H1 (cell line): ENCODE results near the gene VPS9D1. TPM values are rescaled to one million over a fixed set of nuclear protein-coding genes. Genes with fewer than 3 reads are reported as not detected.

Experiments used
- CTCF ChIA-PET: fragments of 300-600 bp; sonication (Branson Sonifier 250); formaldehyde crosslinking; loops from one replicate; lab custom pipeline; 2021; ENCODE audit not compliant: partially characterized antibody; lab: Charles Lee
- POLR2A ChIA-PET: fragments of 300-600 bp; sonication (Branson Sonifier 250); formaldehyde crosslinking; loops from one replicate; lab custom pipeline; 2021; ENCODE audit warnings: inconsistent platforms; ENCODE audit not compliant: partially characterized antibody; lab: Charles Lee
- DNase-seq, 2 experiments: peaks; one replicate each; pipeline versions ENCODE4 v3.0.0 to v3.0.0-alpha.2; 2010 to 2022; ENCODE audit warnings: low spot score in 2 of 2, low read depth in 1 of 2, mixed read lengths in 1 of 2
- FAIRE-seq: peaks from 2 replicates; lab custom pipeline; 2011; peaks lifted over from hg19 to GRCh38; lab: Jason Lieb, UNC
- H2AFZ ChIP-seq: 2 replicates; pipeline ENCODE4 v1.8.1; 2012; ENCODE audit warnings: low read length, inconsistent platforms
- H2AK5ac ChIP-seq: 2 replicates; pipeline ENCODE4 v1.6.1; 2013; ENCODE audit warnings: low read depth, low read length
- H2BK120ac ChIP-seq: replicated peaks from 2 replicates; pipeline ENCODE3; 2013; ENCODE audit warnings: low read depth, low read length, inconsistent platforms
- H2BK12ac ChIP-seq: 2 replicates; pipeline ENCODE4 v1.6.1; 2013; ENCODE audit warnings: low read depth, low read length
- H2BK15ac ChIP-seq: 2 replicates; pipeline ENCODE4 v1.6.1; 2013; ENCODE audit warnings: low read length
- H2BK20ac ChIP-seq: 2 replicates; pipeline ENCODE4 v1.6.1; 2013; ENCODE audit warnings: low read length
- H2BK5ac ChIP-seq: 2 replicates; pipeline ENCODE4 v1.6.1; 2013; ENCODE audit warnings: low read depth, low read length
- H3K14ac ChIP-seq: 2 replicates; pipeline ENCODE4 v1.6.1; 2013; ENCODE audit warnings: inconsistent platforms; ENCODE audit not compliant: insufficient read length
- H3K18ac ChIP-seq: 2 replicates; pipeline ENCODE4 v1.6.1; 2013; ENCODE audit warnings: low read length; ENCODE audit errors: extremely low read depth
- H3K23ac ChIP-seq: 2 replicates; pipeline ENCODE4 v1.6.1; 2013; ENCODE audit warnings: inconsistent platforms; ENCODE audit not compliant: insufficient read length
- H3K23me2 ChIP-seq: 2 replicates; pipeline ENCODE4 v1.6.1; 2013; ENCODE audit warnings: low read depth, low read length
- H3K27ac ChIP-seq: 2 replicates; pipeline ENCODE4 v1.6.1; 2011; ENCODE audit warnings: low read depth, low read length, inconsistent platforms
- H3K27me3 ChIP-seq, 4 experiments: replicated peaks in 1 of 4; 1 replicate in 1 of 4; 2 replicates in 3 of 4; pipeline versions ENCODE4 v1.6.1 to v1.8.1; 2011 to 2013; ENCODE audit warnings: low read length in 3 of 4, mild to moderate bottlenecking in 3 of 4, inconsistent platforms in 2 of 4, mixed read lengths in 2 of 4, moderate library complexity in 1 of 4; ENCODE audit not compliant: control insufficient read depth in 3 of 4, insufficient read depth in 3 of 4; ENCODE audit errors: extremely low read depth in 1 of 4
- H3K36me3 ChIP-seq, 4 experiments: 2 replicates each; pipeline versions ENCODE4 v1.6.1 to v1.8.1; 2011 to 2013; ENCODE audit warnings: mild to moderate bottlenecking in 4 of 4, low read length in 3 of 4, moderate library complexity in 2 of 4, control low read depth in 1 of 4, inconsistent platforms in 1 of 4; ENCODE audit not compliant: insufficient read depth in 4 of 4, control insufficient read depth in 2 of 4
- H3K4ac ChIP-seq: replicated peaks from 2 replicates; pipeline ENCODE3; 2013; ENCODE audit warnings: low read length, low read depth, mixed read lengths, inconsistent platforms; ENCODE audit not compliant: insufficient read length
- H3K4me1 ChIP-seq, 4 experiments: replicated peaks in 1 of 4; 1 replicate in 1 of 4; 2 replicates in 3 of 4; pipeline versions ENCODE4 v1.6.1 to v1.8.1; 2011 to 2013; ENCODE audit warnings: low read length in 3 of 4, inconsistent platforms in 2 of 4, mixed read lengths in 1 of 4; ENCODE audit not compliant: insufficient read depth in 4 of 4, control insufficient read depth in 3 of 4
- H3K4me2 ChIP-seq, 2 experiments: 2 replicates each; pipeline versions ENCODE4 v1.6.1 to v1.8.1; 2011 to 2013; ENCODE audit warnings: low read depth in 2 of 2, low read length in 2 of 2, control low read depth in 1 of 2, inconsistent platforms in 1 of 2, mild to moderate bottlenecking in 1 of 2; ENCODE audit not compliant: insufficient read depth in 1 of 2
- H3K4me3 ChIP-seq, 4 experiments: fragments of 200-600, 300-600 bp in 1 of 4; sonication (generic), shearing (Covaris generic), sonication (Bioruptor Twin) in 1 of 4; 2 replicates each; pipeline versions ENCODE4 v1.5.1 to v1.8.1; 2011 to 2016; ENCODE audit warnings: low read length in 4 of 4, low read depth in 3 of 4, control low read depth in 2 of 4, inconsistent platforms in 2 of 4, mild to moderate bottlenecking in 2 of 4, mixed read lengths in 1 of 4, moderate library complexity in 1 of 4; ENCODE audit not compliant: insufficient read depth in 2 of 4; ENCODE audit errors: extremely low read depth in 1 of 4
- H3K56ac ChIP-seq: replicated peaks from 2 replicates; pipeline ENCODE3; 2013; ENCODE audit warnings: low read depth, mild to moderate bottlenecking, mixed read lengths, low read length, inconsistent platforms; ENCODE audit not compliant: insufficient read length
- H3K79me1 ChIP-seq: 2 replicates; pipeline ENCODE4 v1.6.1; 2013; ENCODE audit warnings: low read depth, low read length, control low read depth
- H3K79me2 ChIP-seq, 2 experiments: 2 replicates each; pipeline versions ENCODE4 v1.6.1 to v1.8.1; 2012 to 2013; ENCODE audit warnings: low read length in 2 of 2, mild to moderate bottlenecking in 2 of 2, inconsistent platforms in 1 of 2; ENCODE audit not compliant: insufficient read depth in 2 of 2, control insufficient read depth in 1 of 2
- H3K9ac ChIP-seq, 4 experiments: replicated peaks in 1 of 4; 1 replicate in 1 of 4; 2 replicates in 3 of 4; pipeline versions ENCODE4 v1.6.1 to v1.8.1; 2011 to 2013; ENCODE audit warnings: low read depth in 3 of 4, low read length in 3 of 4, control low read depth in 2 of 4, mild to moderate bottlenecking in 2 of 4, moderate library complexity in 2 of 4, inconsistent platforms in 1 of 4; ENCODE audit errors: extremely low read depth in 1 of 4
- H3K9me3 ChIP-seq, 2 experiments: 2 replicates each; pipeline versions ENCODE4 v1.6.1 to v1.8.1; 2012 to 2013; ENCODE audit warnings: mild to moderate bottlenecking in 2 of 2, moderate library complexity in 2 of 2, control low read depth in 1 of 2, inconsistent platforms in 1 of 2, low read depth in 1 of 2, low read length in 1 of 2, mixed read lengths in 1 of 2; ENCODE audit not compliant: insufficient read depth in 2 of 2
- H4K20me1 ChIP-seq, 2 experiments: replicated peaks in 1 of 2; 2 replicates each; pipeline versions ENCODE3 to v1.8.1; 2011 to 2013; ENCODE audit warnings: inconsistent platforms in 2 of 2, low read length in 2 of 2, mild to moderate bottlenecking in 1 of 2; ENCODE audit not compliant: insufficient read depth in 2 of 2, control insufficient read depth in 1 of 2
- H4K5ac ChIP-seq: 2 replicates; pipeline ENCODE4 v1.6.1; 2013; ENCODE audit warnings: low read length, low read depth, mixed read lengths, inconsistent platforms; ENCODE audit not compliant: insufficient read length
- H4K8ac ChIP-seq: 2 replicates; pipeline ENCODE4 v1.8.0; 2013; ENCODE audit warnings: mild to moderate bottlenecking, moderate library complexity, low read length, inconsistent platforms; ENCODE audit not compliant: insufficient read depth; ENCODE audit errors: extremely low read depth
- H4K91ac ChIP-seq: replicated peaks from 2 replicates; pipeline ENCODE3; 2013; ENCODE audit warnings: low read length, mixed read lengths, inconsistent platforms; ENCODE audit not compliant: insufficient read length
- ASH2L ChIP-seq: fragments of 200-600, 300-600 bp; sonication (generic); IDR thresholded peaks from one replicate; pipeline ENCODE4 v1.7.1; 2017; ENCODE audit warnings: low read length
- BACH1 ChIP-seq: IDR thresholded peaks from 2 replicates; pipeline ENCODE4 v1.6.1; 2012; ENCODE audit warnings: low read length, improper control_type of control experiment
- BCL11A ChIP-seq, 2 experiments: IDR thresholded peaks; one replicate each; pipeline ENCODE4 v1.6.1; 2011; ENCODE audit warnings: low read depth in 2 of 2, low read length in 2 of 2, mild to moderate bottlenecking in 2 of 2
- EP300 ChIP-seq, 2 experiments: IDR thresholded peaks; 1 replicate in 1 of 2; 2 replicates in 1 of 2; pipeline ENCODE4 v1.6.1; 2011 to 2012; ENCODE audit warnings: low read depth in 2 of 2, low read length in 2 of 2, mild to moderate bottlenecking in 2 of 2, borderline replicate concordance in 1 of 2, inconsistent platforms in 1 of 2, moderate library complexity in 1 of 2
- GTF2F1 ChIP-seq: IDR thresholded peaks from 2 replicates; pipeline ENCODE4 v1.6.1; 2012; ENCODE audit warnings: low read depth, low read length, improper control_type of control experiment, borderline replicate concordance
- JUN ChIP-seq: IDR thresholded peaks from 2 replicates; pipeline ENCODE4 v1.6.1; 2011; ENCODE audit warnings: low read depth, mild to moderate bottlenecking, improper control_type of control experiment, low read length
- JUND ChIP-seq: IDR thresholded peaks from 2 replicates; pipeline ENCODE4 v1.6.1; 2011; ENCODE audit warnings: mild to moderate bottlenecking, improper control_type of control experiment, low read length
- KDM1A ChIP-seq: fragments of 200-600, 300-600 bp; sonication (generic); IDR thresholded peaks from 2 replicates; pipeline ENCODE4 v1.7.1; 2016; ENCODE audit warnings: mild to moderate bottlenecking, low read length, borderline replicate concordance
- MAX ChIP-seq: IDR thresholded peaks from 2 replicates; pipeline ENCODE4 v1.6.1; 2012; ENCODE audit warnings: inconsistent platforms
- POU5F1 ChIP-seq: IDR thresholded peaks from 2 replicates; pipeline ENCODE4 v1.6.1; 2011; ENCODE audit warnings: low read depth, mild to moderate bottlenecking, low read length, moderate library complexity
- SP1 ChIP-seq: IDR thresholded peaks from 2 replicates; pipeline ENCODE4 v1.6.1; 2011; ENCODE audit warnings: low read depth, low read length
- YY1 ChIP-seq: IDR thresholded peaks from 2 replicates; pipeline ENCODE4 v1.6.1; 2011; ENCODE audit warnings: low read depth, mild to moderate bottlenecking, low read length
- WGBS, 2 experiments: shearing (Covaris generic) in 1 of 2; methylation state at CpG; one replicate each; pipeline versions ENCODE4 v1.1.6 to v1.1.7; 2013 to 2015; ENCODE audit warnings: low lambda C conversion rate in 2 of 2, mixed read lengths in 2 of 2, inconsistent platforms in 1 of 2, low coverage in 1 of 2, missing lambda C conversion rate in 1 of 2; ENCODE audit not compliant: insufficient replicate concordance in 2 of 2, insufficient coverage in 1 of 2, insufficient read length in 1 of 2; ENCODE audit errors: extremely low coverage in 1 of 2, missing lambda C conversion rate in 1 of 2; 5-methylcytosine and 5-hydroxymethylcytosine counted together
- polyA plus RNA-seq, 7 experiments: library from polyadenylated mRNA; depleted of rRNA in 3 of 7; stranded (reverse) in 5 of 7; unstranded in 2 of 7; fragments of >200 nt in 5 of 7; fragments of 200-250 nt in 2 of 7; gene quantifications; 1 replicate in 5 of 7; 2 replicates in 1 of 7; 4 replicates in 1 of 7; pipeline versions ENCODE4 v1.2.1 to v1.2.3, GENCODE V29; 2011 to 2013; ENCODE audit warnings: missing spikeins in 2 of 7, mixed read lengths in 2 of 7
- total RNA-seq: library from RNA; stranded (reverse); fragmentation: NEBNext Ultra II Directional; extraction: Animal tissue kit (Norgen Biotek cat#: 25700); gene quantifications from 2 replicates; pipeline ENCODE4 v1.2.1, GENCODE V29; 2021

Gene VPS9D1
- total and polyA plus RNA-seq, 2 of the 8 experiments (the other 6 are each of a cell fraction or from before 2014, with no cell fraction given): 2.9 to 5.4 TPM

- Histone ChIP-seq H3K9me3 (no peaks in the 10 kb centered on the region), H3K4ac (no peak overlapping the region), H4K20me1 (peaks cover 2 to 6% of the 10 kb centered on the region in 2 experiments), H2BK5ac (peak overlapping the region; percentile 71; the same call in 1 of the 2 replicates), H3K14ac (no peak overlapping the region), H3K27ac (no peak overlapping the region), H3K56ac (no peak overlapping the region), H4K91ac (peak overlapping the region; percentile 15), H2BK12ac (peak overlapping the region; percentile 94; the same call in 1 of the 2 replicates), H3K9ac (no peak overlapping the region), H3K79me2 (no peaks in the 10 kb centered on the region), H3K79me1 (0 out of 2 replicates have a peak, but pooled peaks cover 2% of the 10 kb centered on the region), H4K5ac (no peak overlapping the region), H2BK15ac (peak overlapping the region; percentile 46; the same call in 1 of the 2 replicates), H2BK20ac (no peak overlapping the region), H3K18ac (peak overlapping the region; percentile 27; the same call in 1 of the 2 replicates), H3K4me2 (0 out of 4 replicates have a peak overlapping the region, but pooled peaks of 1 of the 2 experiments have one; percentile 6), H2AFZ (no peak overlapping the region), H3K23ac (no peak overlapping the region), H3K36me3 (peaks cover 0 to 6% (median 3%) of the 10 kb centered on the region in 4 experiments; a peak in 2 of 8 replicates), H2AK5ac (no peak overlapping the region), H4K8ac (no peak overlapping the region), H3K4me3 (0 out of 8 replicates have a peak overlapping the region, but pooled peaks of 1 of the 4 experiments have one; percentile 9), H3K23me2 (peaks cover 3% of the 10 kb centered on the region; the same call in 1 of the 2 replicates), H3K27me3 (peaks cover 0 to 3% (median under 1%) of the 10 kb centered on the region in 4 experiments; a peak in 4 of 7 replicates), H2BK120ac (no peak overlapping the region), H3K4me1 (peaks cover 0 to 18% (median 13%) of the 10 kb centered on the region in 4 experiments; a peak in 6 of 7 replicates)
- 94% methylated on average over 19 of the region's 19 CpGs; no CpG with 5 or more reads in 1 of the 2 experiments for WGBS, 2 experiments
- POLR2A ChIA-PET: interaction anchor here (0.5 to 16.7 kb wide), 8 partner anchors 7 to 112 kb away, joined by 3 to 193 read pairs (median 6); partner anchors contain the start of genes CDK10 and VPS9D1
- FAIRE-seq (no peak), DNase-seq (no peak)
- CTCF ChIA-PET: interaction anchor here (1.0 to 7.2 kb wide), 8 partner anchors 10 to 151 kb away, joined by 3 to 69 read pairs (median 6); partner anchors contain the start of gene SPATA2L
- no peak for TF ChIP-seq JUND
- no peak for TF ChIP-seq YY1
- TF ChIP-seq BCL11A (IDR thresholded peaks at IDR 0.05; ENCODE audit: low read depth in 2 of 2, low read length in 2 of 2): no peak
- TF ChIP-seq JUN: no peak
- TF ChIP-seq ASH2L: no peak
- TF ChIP-seq EP300 (IDR thresholded peaks at IDR 0.05; ENCODE audit: borderline replicate concordance in 1 of 2, low read depth in 2 of 2, low read length in 2 of 2): no peak
- no peak for TF ChIP-seq GTF2F1
- TF ChIP-seq POU5F1: no peak
- TF ChIP-seq KDM1A: no peak
- TF ChIP-seq BACH1: no peak
- TF ChIP-seq MAX: no peak
- TF ChIP-seq SP1: no peak
Measured at GRCh38 chr16:89709716-89710432, 10.8 kb downstream of the VPS9D1 start.
